ENCODE data around the gene PLXDC1.

GRCh38 chr17:39198186-39198566 lies 46.7 kb upstream of the PLXDC1 start:
- TF ChIP-seq POLR2A (IDR thresholded peaks at IDR 0.05; ENCODE audit: low read length) (no peak), GATA1 (IDR thresholded peaks at IDR 0.05; ENCODE audit: low read depth, low read length) (no peak)

Data from erythroblast (primary cell).